NK-92 treated with Interleukin-12 subunit alpha and Interleukin-12 subunit beta, amount 100 ng/mL, for 24 hours (cell line): ENCODE results near the gene CPB2.

Experiments
- DNase-seq: peaks from one replicate; lab custom pipeline; 2025; lab: John Stamatoyannopoulos, UW

Gene CPB2

DNA sequence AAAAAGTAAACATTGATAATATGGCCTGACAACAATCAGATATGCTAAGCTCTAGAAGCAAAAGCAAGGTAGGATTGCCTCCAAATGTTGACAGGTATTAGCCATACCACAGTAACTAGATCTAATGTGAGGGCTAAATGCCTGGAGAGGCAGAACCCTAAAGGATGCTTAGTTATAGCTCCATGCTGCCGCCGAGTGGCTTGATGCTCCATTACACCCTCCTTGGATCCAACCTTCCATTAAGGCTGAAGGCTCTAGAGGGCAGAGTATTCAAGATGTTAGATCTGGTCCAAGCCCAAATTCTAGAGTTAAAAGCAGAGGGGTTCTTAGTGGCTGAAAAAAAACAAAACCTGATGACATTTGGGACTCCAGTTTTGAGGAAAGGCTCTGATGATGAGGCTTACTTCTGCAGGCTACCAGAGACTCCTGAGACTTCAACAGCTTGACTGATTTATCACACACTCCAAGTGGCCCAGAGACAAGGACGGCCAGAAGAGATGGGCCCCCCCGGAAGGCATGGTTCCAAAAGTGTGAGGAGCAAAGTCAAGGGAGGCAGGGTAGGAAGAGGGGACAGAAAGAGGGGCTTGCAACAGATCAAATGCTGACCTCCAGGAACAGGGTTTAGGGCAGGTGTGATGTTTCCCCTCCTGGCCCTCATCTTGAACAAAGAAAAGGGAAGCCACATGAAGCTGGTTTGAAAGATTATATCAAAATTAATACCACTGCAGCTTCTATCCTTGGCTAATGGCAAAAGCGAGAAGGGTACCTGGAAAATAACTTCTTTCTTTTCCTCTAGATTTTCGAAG is 21.9 kb upstream of the CPB2 start:
- DNase-seq, result peak; percentile 8

DNA sequence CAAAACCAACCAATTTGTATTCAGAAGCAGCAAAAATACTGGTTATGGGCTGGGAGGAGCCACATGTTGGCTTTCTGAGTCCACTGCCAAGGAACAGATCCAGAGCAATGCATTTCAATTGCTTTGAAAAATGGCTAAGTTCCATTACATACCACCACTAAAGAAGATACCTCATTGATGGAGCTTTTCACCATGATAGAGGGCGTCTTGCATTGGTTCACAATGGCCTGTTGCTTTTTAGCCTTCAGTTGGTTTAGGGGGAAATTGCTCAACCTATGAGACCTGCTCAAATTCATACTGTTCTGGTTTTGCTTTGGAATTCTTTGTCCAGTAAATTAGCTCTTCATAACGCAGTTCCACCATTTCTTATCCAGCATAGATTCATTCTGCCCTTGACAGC is 21.2 kb upstream of the CPB2 start:
- DNase-seq, result no peak

- DNase-seq, result no peak
These were observed 20.4 kb upstream of the CPB2 start for GRCh38 chr13:46124967-46125933.

GRCh38 chr13:46124531-46124966 is 19.7 kb upstream of the CPB2 start:
- no peak for DNase-seq

DNA sequence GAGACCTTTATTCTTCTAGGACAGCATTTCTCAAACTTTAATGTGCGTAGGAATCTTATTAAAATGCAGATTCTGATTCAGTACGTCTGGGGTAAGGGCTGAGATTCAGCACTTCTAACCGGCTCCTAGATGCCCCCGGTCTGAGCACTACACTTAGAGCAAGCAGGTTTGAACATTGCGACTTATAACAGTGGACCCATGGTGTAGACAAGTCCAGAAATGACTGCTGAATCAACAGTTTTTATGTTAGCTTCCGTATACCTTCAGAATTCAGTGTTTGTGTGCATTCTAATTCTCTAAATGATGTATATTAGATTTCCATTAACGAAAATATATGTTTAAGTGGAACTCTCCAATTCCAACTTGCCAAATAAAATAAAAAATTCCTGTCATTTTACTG is 17.5 kb upstream of the CPB2 start:
- DNase-seq, result no peak

DNA sequence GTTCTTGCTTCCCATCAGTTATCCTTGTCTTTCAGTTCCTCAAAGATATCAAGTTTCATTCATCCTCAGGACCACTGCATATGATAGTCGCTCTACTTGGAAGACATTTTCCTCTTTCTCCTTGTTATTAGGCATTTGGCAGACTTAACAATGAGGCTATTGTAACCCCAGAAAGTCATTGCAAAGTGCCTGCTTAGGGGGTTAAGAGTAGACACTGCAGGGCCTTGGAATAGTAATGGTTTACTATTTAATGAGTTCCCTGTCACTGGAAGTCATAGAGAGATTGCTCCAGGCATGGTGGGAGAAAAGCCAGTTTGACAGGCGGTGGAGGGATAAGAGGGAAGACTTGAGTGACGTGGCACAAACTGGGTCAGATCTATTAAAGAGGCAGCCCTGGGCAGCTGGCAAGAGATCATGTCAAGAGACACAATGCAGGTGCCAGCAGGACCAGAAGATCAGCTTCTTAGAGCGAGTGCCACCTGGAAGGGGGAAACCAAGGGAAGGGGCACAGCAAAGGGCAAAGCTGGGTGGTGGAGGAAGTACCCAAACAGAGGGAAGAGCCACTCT is 16.8 kb upstream of the CPB2 start:
- DNase-seq, result no peak

GRCh38 chr13:46121033-46121432 is 16.2 kb upstream of the CPB2 start:
- no peak for DNase-seq

DNA sequence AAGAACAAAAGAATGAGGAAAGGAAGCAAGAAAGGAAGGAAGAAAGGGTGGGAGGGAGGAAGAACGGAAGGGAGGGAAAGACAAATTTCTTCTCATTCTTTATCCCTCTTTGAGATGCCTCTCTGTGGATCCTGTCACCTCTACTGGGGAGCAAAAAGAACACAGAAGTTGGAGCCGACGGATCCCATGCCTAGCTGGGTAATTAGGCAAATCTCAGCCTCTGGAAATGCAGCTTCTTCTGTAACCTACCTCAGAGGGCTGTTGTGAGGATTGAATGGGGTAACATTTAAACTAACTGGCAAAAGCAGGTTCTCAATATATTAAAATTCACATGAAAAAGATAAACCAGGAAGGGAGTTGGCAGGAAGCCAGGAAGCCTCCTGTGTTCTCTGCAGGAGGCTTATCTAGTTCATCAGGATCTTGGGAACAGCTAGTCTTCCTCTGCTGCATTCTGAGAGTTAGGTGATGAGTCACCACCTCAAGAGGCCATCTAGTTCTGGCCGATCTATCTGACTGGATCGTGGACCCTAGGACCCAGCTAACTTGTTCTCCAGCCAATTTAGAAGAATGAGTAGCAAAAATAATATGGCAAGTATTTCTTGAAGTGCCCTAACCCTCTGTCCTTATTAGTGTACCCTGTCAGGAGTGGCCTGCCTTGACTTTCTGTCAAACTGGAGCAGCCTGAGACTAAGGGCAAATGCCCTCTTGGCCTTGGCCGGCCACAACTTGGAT is 15.2 kb upstream of the CPB2 start:
- DNase-seq, result no peak

DNA sequence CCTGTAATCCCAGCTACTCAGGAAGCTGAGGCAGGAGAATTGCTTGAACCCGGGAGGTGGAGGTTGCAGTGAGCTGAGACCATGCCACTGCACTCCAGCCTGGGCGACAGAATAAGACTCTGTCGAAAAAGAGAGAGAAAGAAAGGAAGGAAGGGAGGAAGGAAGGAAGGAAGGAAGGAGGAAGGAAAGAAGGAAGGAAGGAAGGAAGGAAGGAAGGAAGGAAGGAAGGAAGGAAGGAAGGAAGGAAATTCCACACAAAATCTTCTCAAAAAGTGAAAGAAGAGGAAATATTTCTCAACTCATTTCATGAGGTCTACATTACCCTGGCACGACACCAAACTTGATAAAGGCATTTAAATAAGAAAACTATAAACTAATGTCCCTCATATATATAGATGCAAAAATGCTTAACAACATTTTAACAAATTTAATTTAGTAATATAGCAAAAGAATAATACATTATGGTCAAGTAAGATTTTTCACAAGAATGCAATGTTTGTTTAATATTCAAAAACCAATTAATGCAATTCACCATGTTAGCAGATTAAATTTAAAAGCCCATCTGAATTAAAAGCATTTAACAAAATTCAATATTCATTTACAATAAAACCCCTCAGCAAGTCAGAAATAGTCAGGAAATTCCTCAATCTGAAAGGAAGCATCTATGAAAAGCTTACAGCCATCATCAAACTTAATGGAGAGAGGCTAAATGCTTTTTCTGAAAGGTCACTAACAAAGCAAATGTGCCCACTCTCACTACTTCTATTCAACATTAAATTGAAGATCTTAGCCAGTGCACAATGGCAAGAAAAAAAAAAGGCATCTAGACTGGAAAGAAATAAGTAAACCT is 12.0 kb upstream of the CPB2 start:
- no peak for DNase-seq

DNA sequence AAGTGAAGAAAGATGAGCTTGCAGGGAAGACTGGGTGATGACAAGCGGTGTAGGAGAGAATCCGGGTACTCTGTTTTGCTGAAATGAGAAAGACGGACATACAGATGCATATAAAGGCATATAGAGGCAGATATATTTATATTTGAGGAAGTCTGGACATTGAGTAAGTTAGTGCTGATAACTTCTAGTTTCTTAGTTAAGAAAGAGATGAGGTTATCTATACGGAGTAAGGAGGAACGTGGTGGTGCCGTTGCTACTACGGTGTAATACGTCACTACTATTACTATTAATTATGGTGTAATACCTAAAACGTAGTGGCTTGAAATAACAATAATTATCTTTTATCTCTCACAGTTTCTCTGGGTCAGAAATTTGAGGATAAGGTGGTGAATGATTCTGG is 9.8 kb upstream of the CPB2 start:
- DNase-seq, result no peak

DNA sequence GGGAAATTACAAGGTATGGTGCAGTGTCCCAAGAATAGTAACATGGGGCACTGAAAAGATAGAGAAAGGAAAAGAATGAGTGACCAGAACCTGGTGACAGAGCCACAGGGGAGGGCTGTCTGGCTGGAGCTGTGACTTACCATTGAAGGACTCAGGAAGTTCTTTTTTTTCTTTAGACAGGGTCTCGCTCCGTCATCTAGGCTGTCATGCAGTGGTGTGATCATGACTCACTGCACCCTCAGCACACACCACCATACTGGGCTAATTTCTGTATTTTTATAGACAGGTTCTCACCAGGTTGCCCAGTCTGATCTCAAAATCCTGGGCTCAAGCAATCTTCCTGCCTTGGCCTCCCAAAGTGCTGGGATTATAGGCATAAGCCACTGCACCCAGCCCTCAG is 8.8 kb upstream of the CPB2 start:
- DNase-seq, result peak; percentile 8

- no peak for DNase-seq
These were observed 6.3 kb upstream of the CPB2 start for GRCh38 chr13:46111151-46111550.

DNA sequence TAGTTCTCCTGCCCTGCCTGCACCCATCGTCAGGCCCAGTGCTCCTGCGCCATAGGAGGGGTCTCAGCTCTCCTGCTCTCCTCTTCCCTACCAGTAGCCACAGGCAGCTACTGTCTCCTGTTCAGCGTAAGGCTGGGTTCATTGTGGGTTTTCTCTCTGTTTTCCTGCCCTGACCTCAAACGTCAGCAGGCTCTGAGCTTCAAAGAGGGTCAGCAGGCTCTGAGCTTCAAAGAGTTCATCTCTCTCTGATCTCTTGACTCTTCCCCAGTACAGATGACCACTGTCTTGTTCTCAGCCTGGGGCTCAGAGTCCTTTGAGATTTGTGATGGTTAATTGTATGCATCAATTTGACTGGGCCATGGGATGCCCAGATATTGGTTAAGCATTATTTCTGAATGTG is 4.6 kb upstream of the CPB2 start:
- DNase-seq, result no peak

- no peak for DNase-seq
These were observed 2.1 kb upstream of the CPB2 start for GRCh38 chr13:46106839-46107371.

DNA sequence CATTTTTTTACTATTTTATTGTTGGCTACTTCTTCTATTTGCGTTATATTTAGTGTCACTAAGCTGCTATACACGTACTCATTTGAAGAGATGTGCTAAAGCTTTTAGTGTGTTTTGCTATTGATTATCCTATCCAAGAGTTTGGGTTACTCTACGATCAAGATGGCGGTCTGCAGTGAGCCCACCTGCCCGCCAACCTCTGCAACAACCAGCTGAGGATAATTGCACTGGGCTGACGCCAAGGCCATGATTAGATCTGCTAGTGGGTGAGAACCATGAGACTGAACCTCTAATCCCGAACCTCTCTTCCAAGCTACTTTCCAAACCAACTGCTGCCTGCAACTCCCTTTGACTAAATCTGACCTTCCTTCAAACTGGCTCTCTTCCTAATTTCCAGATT is 1.8 kb downstream of the CPB2 start:
- no peak for DNase-seq

DNA sequence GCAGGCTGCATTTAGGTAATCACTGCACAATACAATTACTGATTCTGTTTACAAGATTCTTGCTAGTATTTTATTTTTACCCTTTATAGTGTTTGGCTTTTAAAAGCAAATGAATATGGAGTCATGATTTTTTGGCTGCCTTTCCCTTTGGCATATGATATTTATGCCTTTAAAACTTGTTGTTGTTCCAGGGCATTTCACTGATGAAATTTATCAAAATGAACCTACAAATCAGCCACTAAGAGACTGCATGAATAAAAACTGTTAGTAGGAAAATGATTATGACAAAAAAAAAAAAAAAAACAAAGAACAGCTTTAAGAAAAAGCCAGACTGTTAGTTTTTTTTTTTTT is 2.6 kb downstream of the CPB2 start:
- DNase-seq, result no peak

DNA sequence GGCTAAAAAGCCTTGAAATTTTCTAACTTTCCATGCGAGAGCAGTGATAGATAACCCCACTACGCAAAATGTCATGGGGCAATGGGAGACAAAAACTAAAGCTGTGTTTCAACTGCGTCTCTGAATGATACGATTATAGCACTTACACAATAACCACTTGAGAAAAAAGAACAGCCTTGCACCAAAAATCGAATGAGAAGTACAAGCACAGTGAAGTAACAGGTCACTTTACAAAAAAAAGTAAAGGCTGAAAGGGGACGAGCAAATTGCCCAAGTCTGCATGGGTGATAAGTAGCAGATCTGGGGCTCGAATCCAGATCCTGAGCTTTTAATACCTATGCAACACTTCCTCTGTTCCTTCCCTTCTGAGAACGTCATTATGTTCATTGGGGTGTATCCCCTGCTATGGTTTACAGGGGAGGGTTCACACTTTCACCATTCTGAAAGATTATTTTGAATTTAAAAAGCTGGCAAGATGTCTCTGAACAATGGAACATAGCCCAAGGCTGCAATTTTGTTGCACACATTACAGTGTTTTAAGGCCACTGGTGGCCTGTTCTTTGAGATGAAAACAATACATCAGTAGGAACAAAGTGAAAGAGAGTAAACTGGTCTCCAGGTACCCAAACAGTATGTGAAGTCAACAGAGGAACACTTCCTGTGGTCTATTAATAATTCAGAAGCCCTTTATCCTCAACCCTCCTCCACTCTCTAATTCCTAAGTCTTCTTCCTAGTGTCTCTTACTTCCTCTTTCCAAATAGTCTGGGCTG is 3.2 kb downstream of the CPB2 start:
- DNase-seq, result no peak

DNA sequence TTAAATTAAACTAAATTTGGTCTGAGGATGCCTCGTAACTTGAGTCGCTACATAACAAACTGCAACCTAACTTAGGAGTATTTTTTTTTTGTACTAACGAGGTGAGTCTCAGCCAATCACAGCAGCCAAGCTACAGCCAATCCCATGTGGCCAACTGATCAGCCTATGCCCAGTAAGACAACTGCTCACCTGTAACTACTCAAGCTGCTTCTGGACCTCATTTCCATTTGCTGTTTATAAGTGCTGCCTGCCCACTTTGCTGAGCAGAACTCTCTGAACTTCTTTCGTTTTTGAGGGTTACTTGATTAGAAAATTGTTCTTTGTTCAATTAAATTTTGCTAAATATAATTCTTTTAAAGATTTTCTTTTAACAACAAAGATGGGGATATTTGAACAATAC is 3.8 kb downstream of the CPB2 start:
- DNase-seq, result no peak

- no peak for DNase-seq
These were observed 4.5 kb downstream of the CPB2 start for GRCh38 chr13:46100191-46100815.

DNA sequence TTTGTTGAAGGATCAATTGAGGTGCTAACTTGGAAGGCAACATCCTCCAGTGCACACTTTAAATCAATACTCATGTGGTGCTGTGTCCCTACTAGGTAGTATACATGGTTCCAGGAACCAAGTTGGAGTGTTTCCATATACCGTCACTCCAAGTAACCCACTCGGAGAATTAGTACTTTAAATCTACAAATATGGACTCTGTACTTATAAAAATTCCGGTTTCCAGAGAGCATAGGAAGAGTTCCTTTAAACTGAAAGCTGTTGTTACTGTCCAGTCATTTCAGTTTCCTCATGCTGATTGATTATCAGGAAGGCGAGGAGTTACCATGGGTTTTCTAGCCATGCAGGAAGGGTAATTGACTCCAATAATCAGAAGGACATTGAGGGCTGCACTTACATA is 7.2 kb downstream of the CPB2 start:
- DNase-seq, result no peak
